ENCODE data around the gene EPHA5.
"Not testable (repeated sequence)": the region's sequence is repeated elsewhere in the genome, so short reads cannot be mapped to it uniquely, and the experiment has no call there.

The EPHA5 gene

GRCh38 chr4:65353098-65353497 lies 317.2 kb downstream of the EPHA5 start:
- no peak for DNase-seq

DNA sequence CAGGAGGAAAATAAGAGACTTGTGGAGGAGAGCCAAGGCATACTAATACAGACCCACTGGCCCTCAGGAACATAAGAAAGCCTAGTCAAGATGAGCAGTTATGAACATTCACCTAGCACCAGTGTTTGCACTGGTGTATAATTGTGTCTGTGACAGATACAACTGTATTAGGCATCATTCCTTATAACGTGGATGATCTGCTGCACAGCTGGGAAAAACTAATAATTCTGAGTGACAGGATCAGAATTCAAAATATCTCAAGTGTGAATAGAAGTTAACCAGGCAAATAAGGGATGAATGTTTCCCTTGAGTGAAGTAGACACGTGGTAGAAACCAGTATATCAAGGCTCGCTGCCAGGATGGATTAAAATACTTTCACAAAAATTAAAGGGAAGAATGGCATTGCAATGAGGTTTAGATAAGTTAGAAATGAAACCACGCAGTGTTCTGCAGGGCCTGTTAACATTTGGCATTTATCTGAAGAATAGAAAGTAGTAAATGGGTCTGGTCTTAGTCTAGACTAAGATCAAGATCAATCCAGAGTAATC lies 325.9 kb downstream of the EPHA5 start:
- DNase-seq, result no peak

DNA sequence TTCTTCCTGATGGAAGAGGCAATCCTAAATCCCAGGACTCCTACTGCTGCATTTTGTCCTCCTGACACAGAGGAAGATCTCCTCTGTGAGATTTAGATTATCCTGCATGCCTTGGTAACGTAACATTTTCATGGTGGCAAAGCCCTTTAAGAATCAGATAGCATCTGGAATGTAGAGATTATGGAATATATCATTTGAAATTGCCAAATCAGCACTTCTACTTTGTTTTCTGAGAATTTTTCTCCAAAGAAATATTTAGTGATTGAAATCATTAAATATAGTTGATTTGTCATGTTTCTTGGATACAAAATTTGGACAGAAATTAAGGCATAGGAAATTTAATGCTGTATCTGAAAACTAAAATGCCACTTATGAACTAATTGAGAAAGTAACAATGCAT lies 326.9 kb downstream of the EPHA5 start:
- no peak for DNase-seq

- no peak for DNase-seq
Measured at GRCh38 chr4:65341557-65341956, 328.7 kb downstream of the EPHA5 start.

GRCh38 chr4:65340382-65341109 lies 329.7 kb downstream of the EPHA5 start:
- no peak for DNase-seq

DNA sequence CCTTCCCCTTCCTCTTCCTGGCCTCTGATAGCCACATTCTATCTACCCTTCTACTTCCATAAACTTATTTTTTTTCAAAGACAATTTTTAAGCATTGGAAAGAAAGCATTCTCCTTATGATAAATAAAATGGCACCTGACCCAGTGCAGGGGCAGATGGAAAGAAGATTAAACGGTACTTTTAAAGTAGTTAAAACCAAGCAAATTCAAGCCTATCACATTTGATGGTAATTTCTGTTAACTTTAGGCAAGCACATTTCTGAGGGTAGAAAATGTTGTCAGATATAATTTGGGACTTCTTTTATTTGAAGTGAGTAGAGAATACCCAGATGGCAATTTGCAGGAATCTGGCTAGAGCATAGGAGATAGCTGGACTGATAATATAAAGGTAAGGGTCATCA lies 332.9 kb downstream of the EPHA5 start:
- no peak for DNase-seq

DNA sequence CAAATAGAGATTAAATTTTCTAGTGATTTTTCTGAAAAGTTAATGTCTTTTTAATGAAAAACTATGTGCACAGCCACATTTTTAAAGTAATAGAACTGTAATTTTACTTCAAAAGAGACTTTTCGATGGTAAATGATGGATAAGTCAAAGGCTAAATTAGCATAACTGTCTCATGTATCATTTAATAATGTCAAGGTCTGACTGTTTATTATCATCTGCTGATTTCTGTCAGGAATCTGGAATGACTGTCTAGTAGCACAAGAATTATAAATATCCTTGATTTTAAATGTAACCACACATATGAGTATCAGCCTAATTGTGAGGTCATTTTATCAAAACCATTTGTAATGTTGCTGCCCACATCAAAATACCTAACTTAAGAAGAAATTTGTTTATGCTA lies 333.8 kb downstream of the EPHA5 start:
- DNase-seq, result no peak

- DNase-seq, result no peak
Measured at GRCh38 chr4:65316534-65316933, 353.8 kb downstream of the EPHA5 start.

GRCh38 chr4:65311120-65311519 lies 359.2 kb downstream of the EPHA5 start:
- DNase-seq, result no peak

DNA sequence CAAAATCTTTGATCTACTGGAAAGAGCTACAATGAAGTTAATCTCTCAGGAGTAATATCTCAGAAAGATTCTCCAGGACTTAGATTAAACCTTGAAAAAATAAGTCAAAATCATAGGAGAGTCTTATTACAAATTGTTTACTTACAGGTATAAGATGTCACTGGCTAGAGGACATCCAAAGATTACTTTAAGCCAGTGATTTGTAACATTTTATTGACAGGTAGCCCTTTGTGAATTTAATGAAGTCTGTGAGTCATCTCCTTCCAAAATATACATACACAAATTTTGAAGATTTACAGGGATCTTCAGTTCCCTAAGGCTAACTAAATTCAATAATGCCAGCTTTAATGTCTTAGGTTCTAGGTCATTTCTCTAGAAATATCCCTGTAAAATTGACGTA lies 359.7 kb downstream of the EPHA5 start:
- no peak for DNase-seq

DNA sequence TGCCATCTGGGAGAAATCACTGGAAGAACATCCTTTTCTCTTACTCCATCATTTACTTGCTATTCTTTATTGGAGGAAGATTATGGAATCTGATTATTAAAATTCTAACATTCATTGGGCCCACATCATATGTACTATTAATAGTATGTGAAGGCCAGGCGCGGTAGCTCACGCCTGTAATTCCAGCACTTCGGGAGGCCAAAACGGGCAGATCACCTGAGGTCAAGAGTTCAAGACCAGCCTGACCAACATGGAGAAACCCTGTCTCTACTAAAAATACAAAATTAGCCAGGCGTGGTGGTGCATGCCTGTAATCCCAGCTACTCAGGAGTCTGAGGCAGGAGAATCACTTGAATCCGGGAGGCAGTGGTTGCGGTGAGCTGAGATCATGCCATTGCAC lies 361.7 kb downstream of the EPHA5 start:
- not testable (repeated sequence) for DNase-seq

- no peak for DNase-seq
Measured at GRCh38 chr4:65302145-65302544, 368.1 kb downstream of the EPHA5 start.

DNA sequence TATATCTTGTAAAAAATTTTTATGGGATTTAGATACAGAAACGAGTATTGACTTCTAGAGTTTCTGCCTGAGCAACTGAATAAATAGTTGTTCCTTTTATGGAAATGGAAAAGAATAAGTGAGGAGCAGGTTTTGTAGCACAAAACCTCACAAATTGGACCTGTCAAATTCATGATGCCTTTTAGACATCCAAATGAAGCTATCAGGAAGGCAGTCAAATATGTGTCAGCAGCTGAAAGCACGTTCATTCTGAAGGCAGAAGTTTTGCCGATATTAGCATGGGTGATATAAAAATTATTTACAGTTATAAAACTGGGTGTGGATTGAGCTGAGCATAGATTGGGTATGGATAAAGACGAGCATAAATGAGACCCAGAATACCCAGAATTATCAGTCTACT lies 374.0 kb downstream of the EPHA5 start:
- DNase-seq, result no peak

DNA sequence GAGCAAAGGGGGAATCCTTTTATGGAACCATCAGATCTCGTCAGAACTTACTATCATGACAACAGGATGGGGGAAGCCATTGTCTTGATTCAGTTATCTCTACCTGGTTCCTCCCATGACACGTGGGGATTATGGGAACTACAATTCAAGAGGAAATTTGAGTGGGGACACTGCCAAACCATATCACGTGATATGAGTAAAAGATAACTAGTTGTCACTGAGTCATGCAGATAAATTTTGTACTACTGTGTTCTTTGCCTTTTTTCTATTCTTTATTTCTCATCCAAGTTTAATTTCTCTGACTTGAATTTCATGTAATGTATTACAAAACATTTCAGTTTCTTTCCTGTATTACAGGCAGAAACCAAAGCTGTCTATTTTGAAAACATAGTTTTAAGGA lies 383.2 kb downstream of the EPHA5 start:
- no peak for DNase-seq
